ENCODE results near the gene FXYD5.

Gene FXYD5

DNA sequence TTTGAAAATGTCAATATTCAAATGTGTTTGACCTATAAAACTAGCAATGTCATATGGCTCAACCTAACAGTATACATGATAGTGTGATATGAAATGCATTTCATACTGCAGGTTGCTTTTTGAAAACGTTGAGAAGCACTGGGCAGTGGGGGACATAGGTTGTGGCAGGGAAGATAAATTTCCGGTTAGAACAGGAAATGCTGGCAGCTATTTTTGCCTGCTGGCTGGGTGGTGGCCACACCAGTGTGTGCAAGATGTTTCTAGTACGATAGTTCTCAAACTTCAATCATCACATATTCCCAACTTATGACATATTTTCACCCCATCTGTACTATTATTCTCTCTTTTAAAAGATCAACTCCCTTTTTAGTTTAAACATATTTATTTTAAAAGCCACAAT lies 17.2 kb downstream of the FXYD5 start:
- no peak overlapping the region for H3K27ac ChIP-seq (replicated peaks)
- no peak overlapping the region for H3K4me3 ChIP-seq (replicated peaks; ENCODE audit: insufficient read depth, low read length)
- no peak for DNase-seq (ENCODE audit: low read depth in 1 of 2, low spot score in 1 of 2)
- no peaks in the 10 kb centered on the region for H3K27me3 ChIP-seq (ENCODE audit: insufficient read depth, poor library complexity, severe bottlenecking)
- no peak for TF ChIP-seq POLR2AphosphoS5 (IDR thresholded peaks at IDR 0.05; ENCODE audit: low read depth)

DNA sequence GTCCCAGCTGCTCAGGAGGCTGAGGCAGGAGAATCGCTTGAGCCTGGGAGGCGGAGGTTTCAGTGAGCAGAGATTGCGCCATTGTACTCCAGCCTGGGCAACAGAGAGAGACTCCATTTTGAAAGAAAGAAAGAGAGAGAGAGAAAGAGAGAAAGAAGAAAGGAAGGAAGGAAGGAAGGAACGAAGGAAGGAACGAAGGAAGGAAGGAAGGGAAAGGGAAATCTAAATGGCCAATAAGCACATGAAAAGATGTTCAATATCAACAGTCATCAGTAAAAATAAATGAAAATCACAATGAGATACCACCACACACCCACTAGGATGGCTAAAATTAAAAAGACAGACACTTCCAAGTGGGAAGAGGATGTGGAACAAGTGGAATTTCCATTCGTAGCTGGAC lies 19.7 kb downstream of the FXYD5 start:
- Histone ChIP-seq H3K27me3 (ENCODE audit: insufficient read depth, poor library complexity, severe bottlenecking) (no peaks in the 10 kb centered on the region), H3K4me3 (replicated peaks; ENCODE audit: insufficient read depth, low read length) (no peak overlapping the region), H3K27ac (replicated peaks) (no peak overlapping the region)
- no peak for TF ChIP-seq REST (IDR thresholded peaks at IDR 0.05; ENCODE audit: insufficient replicate concordance, low read depth)
- TF ChIP-seq SPI1 (IDR thresholded peaks at IDR 0.05; ENCODE audit: borderline replicate concordance, low read depth), result no peak
- no peak for TF ChIP-seq POLR2AphosphoS5 (IDR thresholded peaks at IDR 0.05; ENCODE audit: low read depth)
- no peak for TF ChIP-seq GABPA (IDR thresholded peaks at IDR 0.05; ENCODE audit: low read depth)
- TF ChIP-seq CTCF (IDR thresholded peaks at IDR 0.05; ENCODE audit: insufficient read depth, low read length), result no peak
- no peak for DNase-seq (ENCODE audit: low read depth in 1 of 2, low spot score in 1 of 2)

- Histone ChIP-seq H3K27ac (replicated peaks) (no peak overlapping the region), H3K27me3 (ENCODE audit: insufficient read depth, poor library complexity, severe bottlenecking) (no peaks in the 10 kb centered on the region), H3K4me3 (replicated peaks; ENCODE audit: insufficient read depth, low read length) (no peak overlapping the region)
- TF ChIP-seq GABPA (IDR thresholded peaks at IDR 0.05; ENCODE audit: low read depth), result no peak
- no peak for TF ChIP-seq CTCF (IDR thresholded peaks at IDR 0.05; ENCODE audit: insufficient read depth, low read length)
- no peak for TF ChIP-seq POLR2AphosphoS5 (IDR thresholded peaks at IDR 0.05; ENCODE audit: low read depth)
- no peak for TF ChIP-seq SPI1 (IDR thresholded peaks at IDR 0.05; ENCODE audit: borderline replicate concordance, low read depth)
- TF ChIP-seq REST (IDR thresholded peaks at IDR 0.05; ENCODE audit: insufficient replicate concordance, low read depth), result no peak
- no peak for DNase-seq (ENCODE audit: low read depth in 1 of 2, low spot score in 1 of 2)
These were observed 21.6 kb downstream of the FXYD5 start for GRCh38 chr19:35176181-35176570.

GRCh38 chr19:35177377-35178274 lies 23.1 kb downstream of the FXYD5 start:
- TF ChIP-seq CTCF (IDR thresholded peaks at IDR 0.05; ENCODE audit: insufficient read depth, low read length), result no peak
- TF ChIP-seq SPI1 (IDR thresholded peaks at IDR 0.05; ENCODE audit: borderline replicate concordance, low read depth), result no peak
- no peak for TF ChIP-seq POLR2AphosphoS5 (IDR thresholded peaks at IDR 0.05; ENCODE audit: low read depth)
- no peak for TF ChIP-seq GABPA (IDR thresholded peaks at IDR 0.05; ENCODE audit: low read depth)
- TF ChIP-seq REST (IDR thresholded peaks at IDR 0.05; ENCODE audit: insufficient replicate concordance, low read depth), result no peak
- DNase-seq (ENCODE audit: low read depth in 1 of 2, low spot score in 1 of 2), result no peak
- no peak overlapping the region for H3K4me3 ChIP-seq (replicated peaks; ENCODE audit: insufficient read depth, low read length)
- no peak overlapping the region for H3K27ac ChIP-seq (replicated peaks)
- no peaks in the 10 kb centered on the region for H3K27me3 ChIP-seq (ENCODE audit: insufficient read depth, poor library complexity, severe bottlenecking)
